ENCODE results near the gene CNOT6.

CNOT6 gene

GRCh38 chr5:180619563-180619915 lies 125.4 kb downstream of the CNOT6 start:
- no peak for DNase-seq (ENCODE audit: extremely low spot score)
- POLR2A ChIA-PET: no interaction called here
- CTCF ChIA-PET: no interaction called here
- no peak for TF ChIP-seq CTCF (IDR thresholded peaks at IDR 0.05; ENCODE audit: control extremely low read depth, extremely low read depth, low read depth, missing control alignments)

- ChIA-PET POLR2A (no interaction called here), CTCF (no interaction called here)
- DNase-seq (ENCODE audit: extremely low spot score): no peak
- TF ChIP-seq CTCF (IDR thresholded peaks at IDR 0.05; ENCODE audit: control extremely low read depth, extremely low read depth, low read depth, missing control alignments): no peak
Observed at GRCh38 chr5:180620014-180620413, 125.8 kb downstream of the CNOT6 start.

- ChIA-PET POLR2A (no interaction called here), CTCF (interaction anchor here (1.7 kb wide), 1 partner anchor 15 kb away, joined by 4 read pairs; no protein-coding TSS in a partner anchor)
- DNase-seq (ENCODE audit: extremely low spot score): no peak
- no peak for TF ChIP-seq CTCF (IDR thresholded peaks at IDR 0.05; ENCODE audit: control extremely low read depth, extremely low read depth, low read depth, missing control alignments)
Observed at GRCh38 chr5:180621311-180621710, 127.1 kb downstream of the CNOT6 start.

GRCh38 chr5:180622910-180623309 lies 128.7 kb downstream of the CNOT6 start:
- no peak for TF ChIP-seq CTCF (IDR thresholded peaks at IDR 0.05; ENCODE audit: control extremely low read depth, extremely low read depth, low read depth, missing control alignments)
- ChIA-PET POLR2A (no interaction called here), CTCF (no interaction called here)
- DNase-seq (ENCODE audit: extremely low spot score): no peak

- POLR2A ChIA-PET: no interaction called here
- no peak for DNase-seq (ENCODE audit: extremely low spot score)
- CTCF ChIA-PET: interaction anchor here (1.4 kb wide), 1 partner anchor 17 kb away, joined by 4 read pairs; no protein-coding TSS in a partner anchor
- no peak for TF ChIP-seq CTCF (IDR thresholded peaks at IDR 0.05; ENCODE audit: control extremely low read depth, extremely low read depth, low read depth, missing control alignments)
Observed at GRCh38 chr5:180623411-180623834, 129.2 kb downstream of the CNOT6 start.

- ChIA-PET CTCF (interaction anchor here (1.4 kb wide), 1 partner anchor 18 kb away, joined by 4 read pairs; no protein-coding TSS in a partner anchor), POLR2A (no interaction called here)
- TF ChIP-seq CTCF (IDR thresholded peaks at IDR 0.05; ENCODE audit: control extremely low read depth, extremely low read depth, low read depth, missing control alignments): no peak
- DNase-seq (ENCODE audit: extremely low spot score): no peak
Observed at GRCh38 chr5:180623844-180624243, 129.7 kb downstream of the CNOT6 start.

GRCh38 chr5:180624587-180624986 lies 130.4 kb downstream of the CNOT6 start:
- no peak for DNase-seq (ENCODE audit: extremely low spot score)
- ChIA-PET CTCF (interaction anchor here (1.4 kb wide), 1 partner anchor 18 kb away, joined by 4 read pairs; no protein-coding TSS in a partner anchor), POLR2A (no interaction called here)
- no peak for TF ChIP-seq CTCF (IDR thresholded peaks at IDR 0.05; ENCODE audit: control extremely low read depth, extremely low read depth, low read depth, missing control alignments)
